ENCODE measurements around the gene DYNC1H1. TPM values are rescaled to one million over a fixed set of nuclear protein-coding genes. Genes with fewer than 3 reads are reported as not detected.

The DYNC1H1 gene
- total RNA-seq, 4 donors from 2014 or later: 556 to 753 (median 634) TPM

DNA sequence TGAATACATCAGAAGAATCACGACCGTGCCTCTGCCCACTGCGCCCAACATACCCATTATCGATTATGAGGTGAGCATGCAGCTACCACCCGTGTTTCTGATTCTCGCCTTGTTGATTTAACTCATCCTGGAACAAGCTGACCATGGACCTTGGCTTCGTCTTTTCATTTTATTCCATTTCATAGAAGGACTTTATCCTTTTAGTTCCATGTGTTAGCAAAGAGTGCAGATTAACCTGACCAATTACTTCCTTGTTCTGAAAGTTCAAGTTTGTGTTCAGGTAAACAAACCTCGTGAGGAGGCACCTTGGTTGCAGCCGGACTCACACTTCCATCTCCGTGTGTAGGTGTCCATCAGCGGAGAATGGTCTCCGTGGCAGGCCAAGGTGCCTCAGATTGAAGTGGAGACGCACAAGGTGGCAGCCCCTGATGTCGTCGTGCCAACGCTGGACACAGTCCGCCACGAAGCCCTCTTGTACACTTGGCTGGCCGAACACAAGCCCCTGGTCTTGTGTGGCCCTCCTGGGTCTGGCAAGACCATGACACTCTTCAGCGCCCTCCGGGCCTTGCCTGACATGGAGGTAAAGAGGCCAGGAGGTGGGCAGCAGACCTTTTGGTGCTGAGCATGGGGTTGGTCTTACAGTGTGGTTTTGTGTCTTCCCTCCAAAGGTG is 52.2 kb downstream of the DYNC1H1 start:
- Histone ChIP-seq H3K4me3 (no peak overlapping the region), H3K9me3 (no peaks in the 10 kb centered on the region), H3K36me3 (peaks cover 100% of the 10 kb centered on the region), H3K27me3 (no peaks in the 10 kb centered on the region), H3K27ac (no peak overlapping the region), H3K4me1 (no peaks in the 10 kb centered on the region)
- TF ChIP-seq, protein P1, sequence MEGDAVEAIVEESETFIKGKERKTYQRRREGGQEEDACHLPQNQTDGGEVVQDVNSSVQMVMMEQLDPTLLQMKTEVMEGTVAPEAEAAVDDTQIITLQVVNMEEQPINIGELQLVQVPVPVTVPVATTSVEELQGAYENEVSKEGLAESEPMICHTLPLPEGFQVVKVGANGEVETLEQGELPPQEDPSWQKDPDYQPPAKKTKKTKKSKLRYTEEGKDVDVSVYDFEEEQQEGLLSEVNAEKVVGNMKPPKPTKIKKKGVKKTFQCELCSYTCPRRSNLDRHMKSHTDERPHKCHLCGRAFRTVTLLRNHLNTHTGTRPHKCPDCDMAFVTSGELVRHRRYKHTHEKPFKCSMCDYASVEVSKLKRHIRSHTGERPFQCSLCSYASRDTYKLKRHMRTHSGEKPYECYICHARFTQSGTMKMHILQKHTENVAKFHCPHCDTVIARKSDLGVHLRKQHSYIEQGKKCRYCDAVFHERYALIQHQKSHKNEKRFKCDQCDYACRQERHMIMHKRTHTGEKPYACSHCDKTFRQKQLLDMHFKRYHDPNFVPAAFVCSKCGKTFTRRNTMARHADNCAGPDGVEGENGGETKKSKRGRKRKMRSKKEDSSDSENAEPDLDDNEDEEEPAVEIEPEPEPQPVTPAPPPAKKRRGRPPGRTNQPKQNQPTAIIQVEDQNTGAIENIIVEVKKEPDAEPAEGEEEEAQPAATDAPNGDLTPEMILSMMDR (IDR thresholded peaks at IDR 0.05): no peak
- no peak for TF ChIP-seq EP300 (IDR thresholded peaks at IDR 0.05)
- TF ChIP-seq POLR2AphosphoS5 (IDR thresholded peaks at IDR 0.05): no peak
- TF ChIP-seq POLR2A (IDR thresholded peaks at IDR 0.05): no peak
- 94% methylated on average over 21 of the region's 21 CpGs for whole genome bisulfite sequencing
- no peak for DNase-seq (ENCODE audit: low spot score in 2 of 2)

DNA sequence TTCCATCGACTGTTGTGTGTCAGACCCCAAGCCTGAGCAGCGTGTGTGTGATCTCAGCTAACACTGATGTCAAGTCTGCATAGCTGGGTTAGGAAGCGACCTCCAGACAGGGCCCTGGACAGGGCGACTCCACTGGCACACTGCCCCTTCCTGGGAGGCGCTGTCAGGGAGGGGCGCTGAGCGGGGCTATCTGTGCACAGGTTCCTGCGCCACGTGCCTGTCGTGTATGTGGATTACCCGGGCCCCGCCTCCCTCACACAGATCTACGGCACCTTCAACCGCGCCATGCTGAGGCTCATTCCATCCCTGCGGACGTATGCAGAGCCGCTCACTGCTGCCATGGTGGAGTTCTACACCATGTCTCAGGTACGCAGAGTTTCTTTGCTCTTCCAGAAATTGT is 53.9 kb downstream of the DYNC1H1 start:
- Histone ChIP-seq H3K27me3 (no peaks in the 10 kb centered on the region), H3K9me3 (no peaks in the 10 kb centered on the region), H3K4me3 (no peak overlapping the region), H3K36me3 (peaks cover 100% of the 10 kb centered on the region), H3K27ac (no peak overlapping the region), H3K4me1 (no peaks in the 10 kb centered on the region)
- TF ChIP-seq POLR2A (IDR thresholded peaks at IDR 0.05) (no peak), EP300 (IDR thresholded peaks at IDR 0.05) (no peak), POLR2AphosphoS5 (IDR thresholded peaks at IDR 0.05) (no peak)
- TF ChIP-seq, protein P1 (IDR thresholded peaks at IDR 0.05): no peak
- WGBS: 94% methylated on average over 19 of the region's 19 CpGs
- no peak for DNase-seq (ENCODE audit: low spot score in 2 of 2)

DNA sequence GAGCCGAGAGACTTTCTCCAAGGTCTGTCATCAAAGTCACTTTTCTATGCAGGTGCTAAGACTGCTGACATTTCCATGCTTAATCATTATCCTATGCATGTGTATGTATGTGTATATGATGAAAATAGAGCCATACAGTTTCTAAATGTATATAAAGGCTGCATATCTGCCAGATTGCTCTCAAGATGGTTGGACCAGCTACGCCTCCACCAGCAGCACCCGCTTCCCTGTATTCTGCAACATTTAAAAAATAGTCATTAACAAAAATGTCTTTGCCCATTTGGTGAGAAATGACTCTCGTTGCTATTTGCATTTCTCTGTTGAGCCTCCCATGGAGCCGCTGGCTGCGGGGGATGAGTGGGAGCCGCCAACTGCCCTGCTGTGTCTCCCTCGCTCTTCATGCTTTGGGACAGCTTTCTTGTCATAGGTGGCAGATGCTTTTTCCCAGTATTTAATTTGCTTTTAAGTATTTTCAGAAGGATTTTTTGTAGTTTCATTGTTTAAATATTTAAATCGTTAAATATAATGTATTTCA is 54.7 kb downstream of the DYNC1H1 start:
- Histone ChIP-seq H3K4me3 (no peak overlapping the region), H3K27me3 (no peaks in the 10 kb centered on the region), H3K36me3 (peaks cover 100% of the 10 kb centered on the region), H3K4me1 (no peaks in the 10 kb centered on the region), H3K27ac (no peak overlapping the region), H3K9me3 (no peaks in the 10 kb centered on the region)
- no peak for DNase-seq (ENCODE audit: low spot score in 2 of 2)
- TF ChIP-seq EP300 (IDR thresholded peaks at IDR 0.05) (no peak), POLR2AphosphoS5 (IDR thresholded peaks at IDR 0.05) (no peak), POLR2A (IDR thresholded peaks at IDR 0.05) (no peak)
- TF ChIP-seq, protein P1 (IDR thresholded peaks at IDR 0.05): no peak
- 93% methylated on average over 9 of the region's 9 CpGs for WGBS

DNA sequence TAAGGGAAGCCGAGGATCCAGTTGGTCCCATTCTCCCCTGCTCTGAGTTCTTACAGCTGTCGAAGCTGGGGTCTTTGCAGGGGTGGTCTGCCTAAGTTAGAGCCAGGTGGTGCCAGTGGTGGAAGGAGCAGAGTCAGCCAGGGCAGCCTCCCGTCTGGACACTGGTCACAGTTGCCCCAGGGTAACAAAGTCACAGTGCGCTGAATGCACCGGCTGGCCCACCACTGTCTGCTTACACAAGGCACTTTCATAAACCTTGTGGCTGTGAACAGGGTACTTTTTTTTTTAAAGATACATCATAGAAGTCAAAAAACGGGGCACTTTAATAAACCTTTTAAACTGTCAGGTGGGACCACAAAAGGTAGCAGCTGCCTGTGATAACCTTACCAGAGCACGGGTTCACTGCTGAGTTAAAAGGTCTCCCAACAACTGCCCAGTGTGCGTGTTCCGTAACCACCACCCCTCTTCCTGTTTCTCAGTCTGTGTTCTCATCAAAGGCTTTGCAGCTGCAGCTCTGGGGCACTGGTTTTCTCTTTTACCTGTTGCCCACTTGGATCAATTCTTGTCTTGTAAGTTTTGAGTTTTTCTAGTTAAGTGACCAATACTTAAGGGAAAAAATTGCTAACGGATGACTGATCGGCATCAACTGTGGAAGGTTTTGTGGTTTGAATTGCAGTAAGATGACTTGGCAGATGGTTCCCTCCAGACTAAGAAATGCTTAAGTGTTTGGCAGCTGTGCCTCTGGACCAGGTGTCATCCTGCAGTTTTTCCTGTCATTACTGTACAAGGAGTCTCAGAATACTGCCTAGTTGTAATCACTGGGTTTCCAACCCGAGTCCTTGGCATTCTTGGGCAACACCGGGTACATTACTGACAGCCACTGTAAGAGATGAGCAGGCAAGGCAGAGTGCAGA is 55.9 kb downstream of the DYNC1H1 start:
- no peak overlapping the region for H3K4me3 ChIP-seq

More for the DNA sequence above, 55.9 kb downstream of the DYNC1H1 start:
- TF ChIP-seq POLR2AphosphoS5 (IDR thresholded peaks at IDR 0.05) (no peak), POLR2A (IDR thresholded peaks at IDR 0.05) (no peak), EP300 (IDR thresholded peaks at IDR 0.05) (no peak)
- TF ChIP-seq, protein P1 (IDR thresholded peaks at IDR 0.05): no peak
- H3K27ac ChIP-seq: no peak overlapping the region
- H3K27me3 ChIP-seq: no peaks in the 10 kb centered on the region
- 89% methylated on average over 13 of the region's 13 CpGs for WGBS
- no peak for DNase-seq (ENCODE audit: low spot score in 2 of 2)
- H3K9me3 ChIP-seq: no peaks in the 10 kb centered on the region
- H3K36me3 ChIP-seq: peaks cover 100% of the 10 kb centered on the region
- H3K4me1 ChIP-seq: no peaks in the 10 kb centered on the region
